Mesendoderm (in vitro differentiated cells): ENCODE measurements around the gene TMEM259.

Source experiments
- DNase-seq: peaks from one replicate; pipeline ENCODE4 v3.0.0; 2013
- H2AK5ac ChIP-seq: 2 replicates; pipeline ENCODE4 v1.6.1; 2013; ENCODE audit warnings: low read length, inconsistent platforms
- H2BK120ac ChIP-seq: 2 replicates; pipeline ENCODE4 v1.6.1; 2013; ENCODE audit warnings: low read depth, mild to moderate bottlenecking, low read length, moderate library complexity, mixed read lengths
- H2BK15ac ChIP-seq: replicated peaks from 2 replicates; pipeline ENCODE4 v1.6.1; 2013; ENCODE audit warnings: low read depth, mild to moderate bottlenecking, moderate library complexity
- H2BK5ac ChIP-seq: 2 replicates; pipeline ENCODE4 v1.6.1; 2013; ENCODE audit warnings: low read length, inconsistent platforms
- H3K18ac ChIP-seq: 2 replicates; pipeline ENCODE4 v1.6.1; 2013; ENCODE audit warnings: mild to moderate bottlenecking, low read length, mixed read lengths
- H3K23ac ChIP-seq: one replicate; pipeline ENCODE4 v1.6.1; 2013; ENCODE audit warnings: low read length
- H3K27ac ChIP-seq: 2 replicates; pipeline ENCODE4 v1.5.1; 2013; ENCODE audit warnings: low read depth, mild to moderate bottlenecking, inconsistent platforms, low read length, moderate library complexity
- H3K27me3 ChIP-seq: 2 replicates; pipeline ENCODE4 v1.6.1; 2013; ENCODE audit warnings: low read length, control low read depth, mild to moderate bottlenecking, inconsistent platforms; ENCODE audit not compliant: insufficient read depth, poor library complexity
- H3K36me3 ChIP-seq: 2 replicates; pipeline ENCODE4 v1.6.1; 2013; ENCODE audit warnings: low read length, inconsistent platforms; ENCODE audit not compliant: control insufficient read depth, insufficient read depth
- H3K4ac ChIP-seq: one replicate; pipeline ENCODE4 v1.6.1; 2013; ENCODE audit warnings: low read depth, mild to moderate bottlenecking, low read length, moderate library complexity
- H3K4me1 ChIP-seq: 2 replicates; pipeline ENCODE4 v1.6.1; 2013; ENCODE audit warnings: low read depth, low read length, inconsistent platforms; ENCODE audit not compliant: control insufficient read depth
- H3K4me2 ChIP-seq: 2 replicates; pipeline ENCODE4 v1.6.1; 2013; ENCODE audit warnings: low read length
- H3K4me3 ChIP-seq: 2 replicates; pipeline ENCODE4 v1.5.1; 2013; ENCODE audit warnings: mild to moderate bottlenecking, low read length
- H3K56ac ChIP-seq: one replicate; pipeline ENCODE4 v1.6.1; 2013; ENCODE audit warnings: low read length
- H3K79me1 ChIP-seq: 2 replicates; pipeline ENCODE4 v1.6.1; 2013; ENCODE audit warnings: low read length, inconsistent platforms
- H3K79me2 ChIP-seq: 2 replicates; pipeline ENCODE4 v1.6.1; 2013; ENCODE audit warnings: mild to moderate bottlenecking, low read length; ENCODE audit not compliant: control insufficient read depth, insufficient read depth
- H3K9ac ChIP-seq: 2 replicates; pipeline ENCODE4 v1.6.1; 2013; ENCODE audit warnings: low read length, inconsistent platforms
- H4K5ac ChIP-seq: one replicate; pipeline ENCODE4 v1.6.1; 2013; ENCODE audit warnings: low read length
- H4K8ac ChIP-seq: one replicate; pipeline ENCODE4 v1.6.1; 2013; ENCODE audit warnings: low read depth, mild to moderate bottlenecking, control low read depth, low read length, moderate library complexity
- WGBS: extraction: QIAGEN DNeasy Blood & Tissue Kit; methylation state at CpG from one replicate; pipeline ENCODE4 v1.1.7; 2013; ENCODE audit warnings: low lambda C conversion rate, missing lambda C conversion rate; ENCODE audit not compliant: insufficient coverage; ENCODE audit errors: extremely low coverage; 5-methylcytosine and 5-hydroxymethylcytosine counted together

TMEM259 gene

GRCh38 chr19:1057176-1057855 is 36.4 kb upstream of the TMEM259 start:
- H3K23ac ChIP-seq = no peak overlapping the region
- no peak overlapping the region for H3K56ac ChIP-seq
- H3K36me3 ChIP-seq = no peaks in the 10 kb centered on the region
- DNase-seq = peak; percentile 83
- H2BK120ac ChIP-seq = no peak overlapping the region
- no peak overlapping the region for H3K18ac ChIP-seq
- H3K4me1 ChIP-seq = no peaks in the 10 kb centered on the region
- no peak overlapping the region for H4K5ac ChIP-seq
- no peak overlapping the region for H3K9ac ChIP-seq
- no peak overlapping the region for H2BK15ac ChIP-seq
- no peak overlapping the region for H2AK5ac ChIP-seq
- no peak overlapping the region for H3K4me2 ChIP-seq
- H3K4me3 ChIP-seq = no peak overlapping the region
- H3K79me1 ChIP-seq = no peaks in the 10 kb centered on the region
- H4K8ac ChIP-seq = no peak overlapping the region
- H2BK5ac ChIP-seq = no peak overlapping the region
- no peak overlapping the region for H3K27ac ChIP-seq
- H3K4ac ChIP-seq = no peak overlapping the region
- no peaks in the 10 kb centered on the region for H3K79me2 ChIP-seq
- no peaks in the 10 kb centered on the region for H3K27me3 ChIP-seq
- WGBS = no CpG with 5 or more reads among the region's 3 CpGs

DNA sequence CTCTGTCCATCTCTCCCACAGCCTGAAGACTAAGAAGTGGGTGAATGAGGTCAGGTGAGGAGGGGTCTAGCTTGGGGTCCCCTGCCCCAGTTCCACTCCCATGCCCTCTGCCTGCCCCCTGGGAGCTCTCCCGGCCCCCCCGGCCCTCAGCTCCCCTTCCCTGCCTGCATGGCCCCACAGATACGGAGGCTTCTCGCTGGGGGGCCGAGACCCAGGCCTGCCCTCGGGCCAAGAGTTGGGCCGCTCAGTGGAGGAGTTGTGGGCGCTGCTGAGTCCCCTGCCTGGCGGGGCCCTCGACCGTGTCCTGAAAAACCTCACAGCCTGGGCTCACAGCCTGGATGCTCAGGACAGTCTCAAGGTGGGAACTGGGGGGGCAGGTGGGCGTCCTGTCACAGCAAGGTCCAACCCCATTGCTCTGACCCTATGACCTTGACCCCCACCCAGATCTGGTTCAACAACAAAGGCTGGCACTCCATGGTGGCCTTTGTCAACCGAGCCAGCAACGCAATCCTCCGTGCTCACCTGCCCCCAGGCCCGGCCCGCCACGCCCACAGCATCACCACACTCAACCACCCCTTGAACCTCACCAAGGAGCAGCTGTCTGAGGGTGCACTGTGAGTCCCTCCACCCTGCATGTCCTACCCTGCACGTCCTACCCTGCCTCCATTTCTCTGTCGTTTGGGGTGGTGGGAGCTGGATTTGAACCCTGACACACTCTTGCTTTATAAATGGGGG is 35.1 kb upstream of the TMEM259 start:
- no peak overlapping the region for H4K8ac ChIP-seq
- no CpG with 5 or more reads among the region's 20 CpGs for WGBS
- no peak overlapping the region for H4K5ac ChIP-seq

GRCh38 chr19:1055028-1055425 is 34.1 kb upstream of the TMEM259 start:
- H3K79me1 ChIP-seq = no peaks in the 10 kb centered on the region
- no peak overlapping the region for H2AK5ac ChIP-seq
- H3K9ac ChIP-seq = no peak overlapping the region
- H3K18ac ChIP-seq = no peak overlapping the region
- H3K36me3 ChIP-seq = no peaks in the 10 kb centered on the region
- no peak overlapping the region for H4K8ac ChIP-seq
- no peak overlapping the region for H3K56ac ChIP-seq
- H3K4me3 ChIP-seq = no peak overlapping the region
- DNase-seq = no peak
- no CpG with 5 or more reads among the region's 14 CpGs for WGBS
- no peak overlapping the region for H3K4ac ChIP-seq
- no peak overlapping the region for H3K23ac ChIP-seq
- no peak overlapping the region for H4K5ac ChIP-seq
- H2BK5ac ChIP-seq = no peak overlapping the region
- H2BK120ac ChIP-seq = no peak overlapping the region
- no peak overlapping the region for H3K4me2 ChIP-seq
- no peaks in the 10 kb centered on the region for H3K4me1 ChIP-seq
- no peak overlapping the region for H2BK15ac ChIP-seq
- no peak overlapping the region for H3K27ac ChIP-seq
- H3K79me2 ChIP-seq = no peaks in the 10 kb centered on the region
- no peaks in the 10 kb centered on the region for H3K27me3 ChIP-seq

More for the DNA sequence above, 35.1 kb upstream of the TMEM259 start:
- no peak overlapping the region for H3K4me2 ChIP-seq
- H2BK15ac ChIP-seq = no peak overlapping the region
- no peaks in the 10 kb centered on the region for H3K4me1 ChIP-seq
- no peak overlapping the region for H3K27ac ChIP-seq
- H3K4ac ChIP-seq = no peak overlapping the region
- H3K23ac ChIP-seq = no peak overlapping the region
- no peaks in the 10 kb centered on the region for H3K79me2 ChIP-seq
- no peaks in the 10 kb centered on the region for H3K79me1 ChIP-seq
- no peak overlapping the region for H3K18ac ChIP-seq
- DNase-seq = no peak
- no peak overlapping the region for H3K4me3 ChIP-seq
- no peak overlapping the region for H2BK5ac ChIP-seq
- no peaks in the 10 kb centered on the region for H3K36me3 ChIP-seq
- no peak overlapping the region for H2AK5ac ChIP-seq
- no peaks in the 10 kb centered on the region for H3K27me3 ChIP-seq
- H2BK120ac ChIP-seq = no peak overlapping the region
- H3K9ac ChIP-seq = no peak overlapping the region
- H3K56ac ChIP-seq = no peak overlapping the region

- Histone ChIP-seq H2BK120ac (no peak overlapping the region), H3K27me3 (no peaks in the 10 kb centered on the region), H3K27ac (no peak overlapping the region), H3K56ac (no peak overlapping the region), H3K23ac (no peak overlapping the region), H3K4ac (no peak overlapping the region), H2BK15ac (no peak overlapping the region), H3K4me2 (no peak overlapping the region), H4K8ac (no peak overlapping the region), H3K79me1 (no peaks in the 10 kb centered on the region), H3K18ac (no peak overlapping the region), H3K9ac (no peak overlapping the region), H3K4me3 (no peak overlapping the region), H2BK5ac (no peak overlapping the region), H3K36me3 (no peaks in the 10 kb centered on the region), H4K5ac (no peak overlapping the region), H3K79me2 (no peaks in the 10 kb centered on the region), H2AK5ac (no peak overlapping the region), H3K4me1 (no peaks in the 10 kb centered on the region)
- no CpG with 5 or more reads among the region's 28 CpGs for WGBS
- no peak for DNase-seq
These were observed 33.4 kb upstream of the TMEM259 start for GRCh38 chr19:1054102-1055027.

DNA sequence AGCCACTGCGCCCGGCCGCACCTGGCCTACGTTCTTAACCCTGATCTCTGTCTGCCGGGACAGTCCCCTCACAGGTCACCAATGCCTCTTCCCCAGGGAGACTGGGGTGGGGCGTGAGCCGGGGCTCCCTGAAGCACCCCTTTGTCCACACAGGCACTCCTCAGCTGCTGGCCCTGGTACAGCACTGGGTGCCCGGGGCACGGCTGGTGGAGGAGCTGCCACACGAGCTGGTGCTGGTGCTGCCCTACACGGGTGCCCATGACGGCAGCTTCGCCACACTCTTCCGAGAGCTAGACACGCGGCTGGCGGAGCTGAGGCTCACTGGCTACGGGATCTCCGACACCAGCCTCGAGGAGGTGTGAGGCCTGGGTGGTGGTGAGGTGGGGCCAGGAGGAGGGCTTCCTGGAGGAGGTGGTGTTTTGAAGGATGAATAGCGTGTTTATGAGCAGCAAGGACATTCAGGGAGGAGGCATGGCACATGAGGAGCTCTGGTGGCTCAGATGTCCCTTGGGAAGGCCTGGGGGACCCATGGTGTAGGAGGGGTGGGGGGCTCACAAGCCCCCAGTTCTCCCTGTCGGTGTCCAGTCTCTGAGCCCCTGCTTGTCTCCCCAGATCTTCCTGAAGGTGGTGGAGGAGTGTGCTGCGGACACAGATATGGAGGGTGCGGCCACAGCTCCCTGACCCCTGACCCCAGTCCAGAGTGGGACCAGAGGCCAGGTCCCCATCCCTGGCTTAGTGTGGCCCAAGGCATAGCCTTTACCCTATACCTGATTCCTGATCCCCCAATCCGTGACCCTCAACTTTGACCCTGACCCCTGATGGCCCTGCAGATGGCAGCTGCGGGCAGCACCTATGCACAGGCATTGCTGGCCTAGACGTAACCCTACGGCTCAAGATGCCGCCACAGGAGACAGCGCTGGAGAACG is 32.5 kb upstream of the TMEM259 start:
- H3K4ac ChIP-seq = no peak overlapping the region
- H3K56ac ChIP-seq = no peak overlapping the region
- no peak overlapping the region for H2BK15ac ChIP-seq
- H2BK120ac ChIP-seq = no peak overlapping the region
- no peak overlapping the region for H3K4me3 ChIP-seq
- H3K27ac ChIP-seq = no peak overlapping the region
- DNase-seq = no peak
- no peaks in the 10 kb centered on the region for H3K79me2 ChIP-seq
- no peak overlapping the region for H3K4me2 ChIP-seq
- H2BK5ac ChIP-seq = no peak overlapping the region
- no peak overlapping the region for H2AK5ac ChIP-seq
- no peak overlapping the region for H3K23ac ChIP-seq
- H3K4me1 ChIP-seq = no peaks in the 10 kb centered on the region
- H3K9ac ChIP-seq = no peak overlapping the region
- no peak overlapping the region for H3K18ac ChIP-seq
- H4K8ac ChIP-seq = no peak overlapping the region
- H3K79me1 ChIP-seq = no peaks in the 10 kb centered on the region
- no peak overlapping the region for H4K5ac ChIP-seq
- no peaks in the 10 kb centered on the region for H3K27me3 ChIP-seq
- no CpG with 5 or more reads among the region's 31 CpGs for WGBS
- no peaks in the 10 kb centered on the region for H3K36me3 ChIP-seq
